ENCODE data around the gene PIGQ.
"Not testable (repeated sequence)": the region's sequence is repeated elsewhere in the genome, so short reads cannot be mapped to it uniquely, and the experiment has no call there.

Gene PIGQ

GRCh38 chr16:588889-589657, 19.3 kb downstream of the PIGQ start:
- peak; percentile 98 to 99 (median 98) for DNase-seq

DNA sequence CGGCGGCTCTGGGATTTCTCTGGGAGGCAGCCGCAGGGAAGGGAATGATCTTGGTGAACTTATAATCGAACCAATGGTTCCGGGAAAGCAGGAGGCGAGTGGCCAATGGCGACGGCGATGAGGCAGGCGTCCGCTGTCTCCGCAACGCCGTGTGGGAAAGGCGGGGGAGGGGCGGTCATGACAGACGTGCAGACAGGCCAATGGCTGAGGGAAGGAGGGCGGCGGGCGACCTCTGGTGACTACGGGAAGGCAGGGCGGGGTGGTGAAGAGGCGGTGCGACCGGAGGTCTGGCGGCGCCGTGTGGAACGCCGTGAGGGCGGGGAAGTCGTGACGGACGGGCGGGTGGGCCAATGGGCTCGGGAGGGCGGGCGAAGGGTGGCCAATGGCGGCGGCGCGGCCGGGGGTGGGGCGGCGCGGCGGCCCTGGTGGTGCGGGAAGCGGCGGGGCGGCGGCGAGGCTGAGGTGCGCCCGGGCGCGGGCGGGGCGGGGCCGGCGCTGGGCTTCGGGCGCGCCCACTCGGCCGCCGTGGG, 20.0 kb downstream of the PIGQ start, which contains the start of gene RAB40C:
RAB40C (plus strand) TSS at position 409 of the 530 bp plus-strand sequence. CDS start 226 bp downstream, outside the sequence.
- peak; percentile 97 to 99 (median 98) for DNase-seq

DNA sequence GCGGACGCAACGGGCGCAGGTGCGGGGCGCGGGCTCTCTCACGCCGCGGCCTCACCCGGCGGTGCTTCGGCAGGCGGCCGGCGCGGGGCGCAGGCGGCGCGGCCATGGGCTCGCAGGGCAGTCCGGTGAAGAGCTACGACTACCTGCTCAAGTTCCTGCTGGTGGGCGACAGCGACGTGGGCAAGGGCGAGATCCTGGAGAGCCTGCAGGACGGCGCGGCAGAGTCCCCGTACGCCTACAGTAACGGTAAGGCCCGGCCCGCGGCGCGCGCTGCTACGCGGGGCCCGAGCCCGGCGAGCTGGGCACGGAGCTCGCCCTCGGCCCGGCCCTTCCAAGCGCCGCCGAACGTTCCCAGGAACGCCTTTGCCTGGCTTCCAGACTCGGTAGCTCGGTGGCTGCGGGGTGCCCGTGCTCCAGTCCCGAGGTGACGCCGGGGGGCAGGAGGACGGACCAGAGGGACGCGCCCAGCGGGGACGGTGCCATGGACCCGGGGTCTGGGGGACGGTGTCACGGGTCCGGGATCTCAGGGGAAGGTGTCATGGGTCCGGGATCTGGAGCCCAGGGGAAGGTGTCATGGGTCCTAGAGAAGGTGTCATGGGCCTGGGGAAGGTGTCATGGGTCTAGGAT, 20.5 kb downstream of the PIGQ start:
- peak in 1 of 3 experiments; percentile 64 for DNase-seq

GRCh38 chr16:590815-591200, 21.0 kb downstream of the PIGQ start:
- no peak for DNase-seq

GRCh38 chr16:591231-591630, 21.5 kb downstream of the PIGQ start:
- no peak for DNase-seq

GRCh38 chr16:591892-592517, 22.2 kb downstream of the PIGQ start:
- DNase-seq: peak in 1 of 3 experiments; percentile 37

GRCh38 chr16:592518-593306, 22.9 kb downstream of the PIGQ start:
- DNase-seq: peak; percentile 72 to 90 (median 88)

DNA sequence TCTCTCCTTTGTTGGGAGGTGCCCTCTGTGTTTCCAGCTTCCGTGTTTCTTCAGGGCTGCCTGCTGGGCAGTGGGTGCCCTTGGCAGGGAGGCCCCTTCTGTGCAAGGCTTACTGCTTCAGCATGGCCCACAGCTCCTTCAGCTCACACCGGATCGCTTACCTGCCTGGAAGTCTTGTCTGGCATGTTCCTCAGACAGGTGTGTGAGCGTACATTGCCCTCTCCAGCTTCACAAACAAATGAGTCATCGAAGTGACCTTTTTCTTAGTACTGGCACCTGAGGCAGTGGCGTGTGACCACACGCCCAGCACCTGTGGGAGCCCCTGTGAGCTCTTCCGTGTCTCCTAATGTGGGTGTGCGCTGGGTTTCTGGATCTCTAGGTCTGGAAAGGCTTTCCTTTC, 23.6 kb downstream of the PIGQ start:
- DNase-seq: peak; percentile 63 to 82 (median 80)

GRCh38 chr16:593807-594206, 24.0 kb downstream of the PIGQ start:
- DNase-seq: no peak

DNA sequence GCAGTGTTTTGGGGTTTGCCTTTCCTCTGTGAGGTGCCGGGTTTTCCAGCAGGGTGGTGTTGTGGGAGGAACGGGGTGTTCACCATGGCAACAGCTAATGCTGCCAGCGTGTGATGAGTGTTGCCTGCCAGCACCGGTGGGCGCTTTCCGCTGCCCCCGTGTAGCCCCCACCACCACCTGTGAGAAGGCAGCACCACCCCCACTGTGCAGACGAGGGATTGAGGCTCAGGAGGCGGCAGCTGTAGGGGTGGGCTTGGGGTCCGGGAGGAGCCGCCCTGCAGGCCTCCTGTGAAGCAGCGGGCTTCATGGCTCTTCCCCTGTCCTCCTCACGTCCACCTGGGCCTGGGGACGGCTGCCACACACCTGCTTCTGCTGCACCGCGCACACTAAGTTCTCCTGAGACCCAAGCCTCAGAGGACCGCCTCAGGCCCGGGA, 25.3 kb downstream of the PIGQ start:
- DNase-seq: peak in 1 of 3 experiments; percentile 9

DNA sequence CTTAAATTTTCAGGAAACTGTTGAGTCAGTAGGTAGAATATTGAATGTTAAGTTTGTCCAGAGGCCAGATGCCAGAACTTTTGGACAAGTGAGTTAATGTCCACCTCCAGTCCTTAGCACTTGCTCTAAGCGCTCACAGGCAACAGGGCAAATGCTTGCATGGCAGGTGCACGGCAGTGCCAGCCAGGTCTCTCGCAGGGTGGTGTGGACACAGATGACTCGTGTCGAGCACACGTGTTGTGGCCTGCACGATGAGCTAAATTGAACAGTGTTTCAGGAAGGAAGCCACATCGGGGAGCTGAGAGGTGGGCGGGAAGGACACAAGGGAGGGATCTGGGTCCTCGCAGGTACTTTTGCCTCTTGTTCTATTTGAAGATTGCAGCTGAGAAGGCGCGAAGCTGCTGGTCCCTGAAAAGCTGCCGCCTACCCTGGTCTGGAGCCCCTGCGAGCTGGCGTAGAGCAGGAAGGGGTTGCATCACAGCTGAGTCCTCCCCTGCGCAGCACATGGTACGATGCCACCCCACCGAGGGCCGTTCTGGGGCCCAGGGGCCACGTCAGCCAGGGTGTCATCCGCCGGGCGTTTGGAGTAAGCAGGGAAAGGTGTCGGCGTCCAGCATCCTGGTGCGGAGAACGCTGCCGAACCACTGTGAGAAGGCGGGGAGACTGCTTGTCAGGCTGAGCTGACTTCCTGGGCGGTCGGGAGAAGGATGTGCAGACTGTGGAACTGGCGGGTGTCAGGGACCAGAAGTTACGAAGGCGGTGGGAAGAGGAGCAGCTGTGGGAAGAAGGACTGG, 26.4 kb downstream of the PIGQ start:
- DNase-seq: peak in 1 of 3 experiments; percentile 37

DNA sequence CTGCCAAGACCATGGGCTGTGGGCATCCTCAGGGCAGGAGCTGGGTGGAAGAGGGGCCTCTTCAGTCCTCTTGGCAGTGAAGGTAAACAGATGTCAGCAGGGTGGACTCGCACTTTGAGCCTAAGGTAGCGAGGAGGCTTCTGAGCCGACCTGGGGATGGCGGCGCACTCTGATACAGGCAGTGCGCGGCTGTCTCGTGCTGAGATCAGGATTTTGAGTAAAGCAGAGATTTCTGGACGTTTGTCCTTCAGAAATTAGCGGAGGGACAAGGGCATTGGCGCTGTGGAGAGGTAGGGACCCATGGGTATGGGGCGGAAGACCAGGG, 26.9 kb downstream of the PIGQ start:
- DNase-seq: no peak

DNA sequence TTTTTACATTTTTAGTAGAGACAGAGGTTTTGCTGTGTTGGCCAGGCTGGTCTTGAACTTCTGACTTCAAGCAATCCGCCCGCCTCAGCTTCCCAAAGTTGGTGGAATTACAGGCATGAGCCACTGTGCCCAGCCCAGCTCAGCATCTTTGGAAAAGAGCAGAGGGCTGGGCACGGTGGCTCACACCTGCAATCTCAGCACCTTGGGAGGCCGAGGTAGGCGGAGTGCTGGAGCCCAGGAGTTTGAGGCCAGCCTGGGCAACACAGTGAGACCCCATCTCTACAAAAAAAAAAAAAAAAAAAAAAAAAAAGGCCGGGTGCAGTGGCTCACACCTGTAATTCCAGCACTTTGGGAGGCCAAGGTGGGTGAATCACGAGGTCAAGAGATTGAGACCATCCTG, 27.9 kb downstream of the PIGQ start:
- DNase-seq: not testable (repeated sequence)

- DNase-seq: no peak
Observed at GRCh38 chr16:598823-599739, 29.3 kb downstream of the PIGQ start.

DNA sequence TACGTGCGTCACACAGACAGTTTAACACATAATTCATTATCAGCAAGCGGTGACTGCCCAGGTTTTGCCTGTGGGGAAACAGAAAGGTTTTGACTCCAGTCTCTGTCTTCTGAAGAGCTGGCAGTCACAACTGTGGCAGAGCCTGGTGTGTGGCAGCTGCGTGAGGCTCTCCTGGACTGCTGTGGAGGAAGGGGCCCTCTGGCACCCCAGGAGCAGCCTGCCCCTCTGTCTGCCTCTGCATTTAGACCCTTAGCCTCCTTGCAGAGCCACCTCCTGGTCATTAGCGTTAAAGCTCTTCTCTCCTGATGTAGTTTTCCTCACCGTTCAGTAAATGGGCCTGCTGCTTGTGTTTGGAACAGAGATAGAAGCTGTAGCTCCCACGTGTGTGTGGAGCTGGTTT, 31.0 kb downstream of the PIGQ start:
- peak in 1 of 3 experiments; percentile 6 for DNase-seq

DNA sequence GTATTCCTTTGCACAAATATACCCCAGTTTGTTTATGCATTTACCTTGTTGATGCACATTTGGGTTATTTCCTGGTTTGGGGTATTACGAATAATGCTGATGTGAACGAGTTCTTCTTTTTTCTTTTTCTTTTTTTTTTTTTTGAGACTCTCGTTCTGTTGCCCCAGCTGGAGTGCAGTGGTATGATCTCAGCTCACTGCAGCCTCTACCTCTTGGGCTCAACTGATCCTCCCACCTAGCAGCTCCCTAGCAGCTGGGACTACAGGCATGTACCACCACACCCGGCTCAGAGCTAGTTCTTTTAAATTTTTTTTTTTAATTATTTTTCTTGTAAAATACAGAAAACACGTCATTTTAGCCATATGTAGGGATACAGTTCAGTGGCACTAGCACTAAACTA, 34.2 kb downstream of the PIGQ start:
- DNase-seq: no peak

DNA sequence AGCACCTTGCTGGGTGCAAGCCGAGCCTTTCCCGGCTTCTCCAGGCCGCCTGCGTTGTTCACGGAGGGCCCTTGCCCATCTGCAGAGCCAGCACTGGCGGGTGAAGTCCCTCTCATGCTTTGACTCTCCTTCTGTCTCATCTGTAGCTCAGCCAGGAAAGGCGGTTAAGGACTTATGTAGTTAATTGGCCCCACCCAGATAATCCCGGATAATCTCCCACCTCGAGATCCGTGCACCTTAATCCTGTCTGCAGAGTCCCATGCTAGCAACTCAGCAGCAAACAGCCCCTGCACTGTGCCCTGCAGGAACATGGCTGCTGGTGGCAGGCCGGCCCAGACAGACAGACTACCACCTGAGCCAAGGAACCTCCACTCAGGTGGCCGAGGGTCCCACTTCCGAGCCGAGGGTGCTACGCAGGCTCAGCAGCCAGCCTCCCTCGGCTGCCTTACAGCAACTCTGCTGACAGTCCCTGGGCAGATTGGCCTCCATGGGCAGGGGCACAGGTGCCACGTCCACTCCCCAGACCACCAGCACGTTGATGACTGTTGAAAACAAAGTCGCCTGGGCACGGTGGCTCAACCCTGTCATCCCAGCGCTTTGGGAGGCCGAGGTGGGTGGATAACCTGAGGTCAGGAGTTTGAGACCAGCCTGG, 37.0 kb downstream of the PIGQ start:
- DNase-seq: no peak

- peak in 2 of 3 experiments; percentile 37 to 43 for DNase-seq
Observed at GRCh38 chr16:608019-608418, 38.3 kb downstream of the PIGQ start.

- DNase-seq: no peak
Observed at GRCh38 chr16:609316-609715, 39.5 kb downstream of the PIGQ start.

DNA sequence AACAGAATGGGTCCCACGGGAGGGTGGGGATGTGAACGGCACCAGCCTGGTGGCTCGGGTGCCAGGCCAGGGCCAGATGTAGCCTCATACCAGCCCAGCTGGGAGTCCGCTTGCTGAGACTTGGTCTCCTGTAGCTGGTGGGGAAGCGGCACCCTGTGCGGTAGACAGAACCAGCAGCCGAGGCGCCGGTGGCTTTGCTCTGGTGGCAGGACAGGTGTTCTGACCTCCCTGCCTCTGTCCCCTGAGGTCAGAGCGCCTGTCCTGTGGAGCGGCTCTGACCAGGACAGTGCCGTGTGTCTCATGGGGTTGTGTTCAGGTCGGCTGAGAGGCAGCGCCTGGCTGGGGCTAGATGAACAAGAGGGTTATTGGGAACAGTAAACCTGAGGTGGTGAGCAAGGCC, 40.2 kb downstream of the PIGQ start:
- no peak for DNase-seq
